Stimulated activated CD8-positive, alpha-beta memory T cell treated with anti-CD3 and anti-CD28 coated beads, Interleukin-4, amount 100 ng/mL, for 24 hours (primary cell): ENCODE data around the gene RUNX1.

Experiments used
- DNase-seq: peaks from one replicate; pipeline ENCODE4 v3.0.0-alpha.2; 2020; ENCODE audit warnings: low read depth

Gene RUNX1

GRCh38 chr21:35059742-35060141 is 10.6 kb upstream of the RUNX1 start:
- no peak for DNase-seq

- DNase-seq: no peak
Observed at GRCh38 chr21:35058058-35058457, 9.0 kb upstream of the RUNX1 start.

- no peak for DNase-seq
Observed at GRCh38 chr21:35057428-35057827, 8.3 kb upstream of the RUNX1 start.

GRCh38 chr21:35053356-35054096 is 4.4 kb upstream of the RUNX1 start:
- no peak for DNase-seq

- no peak for DNase-seq
Observed at GRCh38 chr21:35052801-35053200, 3.7 kb upstream of the RUNX1 start.

- DNase-seq: peak; percentile 71
Observed at GRCh38 chr21:35051287-35051818, 2.3 kb upstream of the RUNX1 start.

- DNase-seq: no peak
Observed at GRCh38 chr21:35050348-35051286, 1.5 kb upstream of the RUNX1 start.

GRCh38 chr21:35048183-35048601 is 910 bp downstream of the RUNX1 start:
- DNase-seq: no peak

- no peak for DNase-seq
Observed at GRCh38 chr21:35046880-35047229, 2.2 kb downstream of the RUNX1 start.

GRCh38 chr21:35046263-35046624 is 2.9 kb downstream of the RUNX1 start:
- no peak for DNase-seq

- no peak for DNase-seq
Observed at GRCh38 chr21:35045542-35046262, 3.4 kb downstream of the RUNX1 start.

GRCh38 chr21:35044770-35045541 is 4.1 kb downstream of the RUNX1 start:
- no peak for DNase-seq

- DNase-seq: no peak
Observed at GRCh38 chr21:35044128-35044527, 5.0 kb downstream of the RUNX1 start.

- no peak for DNase-seq
Observed at GRCh38 chr21:35043549-35043948, 5.6 kb downstream of the RUNX1 start.

- DNase-seq: no peak
Observed at GRCh38 chr21:35042836-35043235, 6.3 kb downstream of the RUNX1 start.

GRCh38 chr21:35041881-35042280 is 7.2 kb downstream of the RUNX1 start:
- no peak for DNase-seq

- DNase-seq: no peak
Observed at GRCh38 chr21:35041122-35041521, 8.0 kb downstream of the RUNX1 start.

- no peak for DNase-seq
Observed at GRCh38 chr21:35039595-35040289, 9.4 kb downstream of the RUNX1 start.

GRCh38 chr21:35038772-35039319 is 10.3 kb downstream of the RUNX1 start:
- no peak for DNase-seq

GRCh38 chr21:35037384-35037765 is 11.7 kb downstream of the RUNX1 start:
- no peak for DNase-seq
